ENCODE data around the gene RFX5.
"Not testable (repeated sequence)": the region's sequence is repeated elsewhere in the genome, so short reads cannot be mapped to it uniquely, and the experiment has no call there.

RFX5 gene

GRCh38 chr1:151362308-151363155, 15.5 kb upstream of the RFX5 start:
- no peak for DNase-seq (ENCODE audit: low spot score)

- no peak for DNase-seq (ENCODE audit: low spot score)
Measured at GRCh38 chr1:151361883-151362282, 14.8 kb upstream of the RFX5 start.

DNA sequence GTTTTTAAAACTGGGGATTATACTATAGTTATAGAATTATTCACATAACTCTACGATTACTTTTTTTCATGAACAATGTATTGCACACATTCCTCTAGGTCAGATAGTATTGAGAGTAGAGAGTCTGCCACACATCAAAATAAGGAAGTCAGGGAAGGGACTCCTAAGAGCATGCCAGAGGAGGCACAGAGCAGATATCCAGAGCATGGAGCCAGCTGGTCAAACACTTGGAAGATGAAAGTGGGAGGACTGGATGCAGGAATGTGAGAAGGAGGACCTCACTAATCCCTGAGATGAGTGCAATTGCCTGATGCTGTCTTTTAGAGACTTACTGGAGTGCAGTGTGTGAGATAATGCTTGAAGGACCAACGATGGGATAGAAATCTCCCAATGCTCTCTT, 9.6 kb upstream of the RFX5 start:
- no peak for DNase-seq (ENCODE audit: low spot score)

DNA sequence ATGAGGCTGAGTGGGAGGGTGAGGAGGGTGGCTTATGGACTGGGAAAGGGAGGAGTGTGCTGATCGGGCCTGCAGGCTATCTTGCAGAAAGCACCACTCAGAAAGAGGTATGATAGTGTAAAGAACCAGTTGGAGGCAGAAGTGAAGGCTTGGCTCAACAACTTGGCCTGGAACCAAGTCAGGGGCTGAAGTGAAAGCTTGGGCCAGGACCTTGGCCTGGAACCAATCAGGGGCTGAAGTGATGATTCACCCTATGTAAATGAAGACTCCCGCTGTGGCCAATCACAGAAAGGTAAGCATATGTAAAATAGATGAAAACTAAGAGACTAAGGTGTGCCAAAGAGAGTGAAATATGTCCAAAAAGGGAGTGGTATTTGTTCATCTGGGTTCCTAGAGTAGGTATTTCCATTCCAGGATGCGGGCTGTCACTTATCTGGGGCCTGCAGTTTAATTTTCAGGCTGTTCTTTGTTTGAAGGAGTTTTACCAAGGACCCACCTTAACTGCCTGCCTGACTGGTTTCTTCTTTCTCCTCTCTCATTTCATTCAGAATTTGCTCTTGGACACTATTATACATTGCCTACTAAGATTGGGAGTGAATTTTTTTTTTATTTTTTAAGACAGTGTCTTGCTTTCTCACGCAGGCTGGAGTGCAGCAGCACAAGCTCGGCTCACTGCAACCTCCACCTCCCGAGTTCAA, 5.1 kb upstream of the RFX5 start:
- DNase-seq (ENCODE audit: low spot score), result no peak

GRCh38 chr1:151350323-151350722, 3.3 kb upstream of the RFX5 start:
- DNase-seq (ENCODE audit: low spot score), result not testable (repeated sequence)

GRCh38 chr1:151347523-151348246, 633 bp upstream of the RFX5 start:
- no peak for DNase-seq (ENCODE audit: low spot score)

DNA sequence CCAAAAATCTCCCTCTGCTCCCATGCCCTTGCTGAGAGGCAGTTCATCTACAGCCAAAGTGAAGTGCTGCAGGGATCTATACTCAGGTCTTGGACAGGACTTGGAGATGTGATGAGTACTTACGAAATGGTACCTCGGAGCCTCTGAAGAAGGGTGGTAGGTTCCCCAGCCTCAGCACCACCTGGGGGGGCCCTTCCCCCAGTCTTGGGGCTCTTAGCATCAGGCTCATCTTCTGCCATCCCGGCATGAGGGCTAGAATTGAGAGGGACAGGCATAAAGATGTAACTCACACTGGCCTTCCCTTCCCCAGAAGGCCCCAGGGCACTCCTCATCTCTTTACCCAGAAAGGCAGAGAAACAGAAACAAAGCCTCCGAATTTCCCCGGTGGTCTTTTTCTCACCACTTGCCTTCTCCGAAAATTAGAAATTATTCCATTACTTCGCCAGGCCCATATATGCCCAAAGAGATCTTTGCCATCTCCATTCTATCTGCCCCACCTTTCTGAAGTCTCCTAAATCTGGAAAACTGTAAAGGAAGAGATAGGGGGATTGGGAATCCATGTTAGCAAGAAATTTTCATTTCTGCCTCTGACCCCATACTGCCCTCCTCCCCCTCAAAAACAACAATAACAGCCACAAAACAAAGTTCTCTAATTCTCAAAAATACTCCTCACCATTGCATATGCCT, 827 bp downstream of the RFX5 start:
- DNase-seq (ENCODE audit: low spot score), result no peak

- DNase-seq (ENCODE audit: low spot score), result no peak
Measured at GRCh38 chr1:151344291-151344690, 2.8 kb downstream of the RFX5 start.

DNA sequence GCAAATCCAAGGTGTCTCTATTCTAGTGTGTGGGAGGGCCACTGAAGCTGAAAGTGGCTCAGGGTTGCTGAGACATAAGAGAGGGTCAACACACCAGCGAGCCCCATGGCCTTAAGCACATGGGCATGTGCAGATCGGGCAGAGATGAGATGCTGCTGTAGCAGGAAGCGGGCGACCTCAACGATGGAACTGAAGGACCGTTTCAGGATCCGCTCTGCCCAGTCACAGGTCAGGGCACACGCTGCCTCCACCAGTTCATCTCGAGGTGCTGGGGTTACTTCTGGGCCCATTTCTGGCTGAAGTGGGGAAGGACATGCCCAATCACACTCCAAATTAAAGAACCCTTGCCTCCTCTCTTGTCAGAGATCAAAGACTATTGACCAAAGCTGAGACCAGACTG, 3.5 kb downstream of the RFX5 start:
- DNase-seq (ENCODE audit: low spot score), result no peak

- no peak for DNase-seq (ENCODE audit: low spot score)
Measured at GRCh38 chr1:151342569-151342968, 4.5 kb downstream of the RFX5 start.

- DNase-seq (ENCODE audit: low spot score), result no peak
Measured at GRCh38 chr1:151342021-151342420, 5.0 kb downstream of the RFX5 start.

- DNase-seq (ENCODE audit: low spot score), result peak; percentile 62
Measured at GRCh38 chr1:151340870-151341754, 5.9 kb downstream of the RFX5 start.

GRCh38 chr1:151336556-151336955, 10.5 kb downstream of the RFX5 start:
- no peak for DNase-seq (ENCODE audit: low spot score)

DNA sequence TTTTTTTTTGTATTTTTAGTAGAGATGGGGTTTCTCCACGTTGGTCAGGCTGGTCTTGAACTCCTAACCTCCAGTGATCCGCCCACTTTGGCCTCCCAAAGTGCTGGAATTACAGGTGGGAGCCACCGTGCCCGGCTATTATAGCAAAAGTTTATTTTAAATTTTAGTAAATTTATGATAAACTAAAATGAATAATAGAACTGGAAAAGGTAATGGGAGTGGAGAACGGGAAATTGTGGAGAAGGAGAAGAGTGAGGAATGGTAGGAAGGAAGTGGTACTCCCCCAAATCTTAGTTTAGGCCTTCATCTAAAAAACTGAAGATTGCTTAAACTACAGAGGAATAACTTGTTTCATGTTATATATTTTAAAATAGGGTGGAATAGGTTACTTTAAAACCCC, 12.2 kb downstream of the RFX5 start:
- DNase-seq (ENCODE audit: low spot score), result no peak

DNA sequence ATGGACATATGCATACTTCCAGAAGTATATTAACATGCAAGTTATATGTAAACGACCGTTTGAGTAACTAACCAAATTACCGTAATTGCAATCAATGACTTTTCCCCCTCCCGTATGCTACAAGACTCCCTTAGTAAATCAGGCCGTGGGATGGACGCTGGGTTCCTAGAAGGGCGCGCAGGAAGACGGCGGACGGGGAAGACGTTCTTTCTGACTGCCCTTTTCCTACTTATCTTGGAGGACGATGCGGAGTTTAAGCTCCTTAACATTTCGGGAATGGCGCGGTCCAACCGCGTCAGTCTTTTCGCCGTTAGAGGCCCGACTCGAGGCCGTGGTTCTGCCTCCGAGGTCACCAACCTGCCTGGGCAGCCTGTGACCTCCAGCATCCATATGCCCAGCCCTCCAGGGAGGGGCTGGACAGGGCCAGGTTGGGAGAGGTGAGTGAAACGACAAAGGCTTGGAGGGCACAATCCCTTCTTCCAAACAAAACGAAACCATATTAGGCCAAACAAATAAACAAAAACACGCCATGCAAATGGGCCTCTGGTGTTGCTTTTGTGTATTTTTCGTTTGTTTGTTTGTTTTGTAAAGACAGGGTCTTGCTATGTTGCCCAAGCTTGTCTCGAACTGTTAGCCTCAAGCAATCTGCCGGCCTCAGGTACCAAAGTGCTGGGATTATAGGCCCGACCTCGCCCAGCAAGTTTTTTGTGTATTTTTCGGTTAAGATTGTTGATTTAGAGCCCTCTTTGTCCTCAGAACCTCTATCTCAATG, 19.0 kb downstream of the RFX5 start:
- no peak for DNase-seq (ENCODE audit: low spot score)

GRCh38 chr1:151327223-151327902, 19.7 kb downstream of the RFX5 start, which contains the start of gene PI4KB:
Gene PI4KB, minus strand, starts transcription at chr1:151327416. Its CDS starts 10,935 bp downstream, at chr1:151316481.
- peak; percentile 97 for DNase-seq (ENCODE audit: low spot score)

DNA sequence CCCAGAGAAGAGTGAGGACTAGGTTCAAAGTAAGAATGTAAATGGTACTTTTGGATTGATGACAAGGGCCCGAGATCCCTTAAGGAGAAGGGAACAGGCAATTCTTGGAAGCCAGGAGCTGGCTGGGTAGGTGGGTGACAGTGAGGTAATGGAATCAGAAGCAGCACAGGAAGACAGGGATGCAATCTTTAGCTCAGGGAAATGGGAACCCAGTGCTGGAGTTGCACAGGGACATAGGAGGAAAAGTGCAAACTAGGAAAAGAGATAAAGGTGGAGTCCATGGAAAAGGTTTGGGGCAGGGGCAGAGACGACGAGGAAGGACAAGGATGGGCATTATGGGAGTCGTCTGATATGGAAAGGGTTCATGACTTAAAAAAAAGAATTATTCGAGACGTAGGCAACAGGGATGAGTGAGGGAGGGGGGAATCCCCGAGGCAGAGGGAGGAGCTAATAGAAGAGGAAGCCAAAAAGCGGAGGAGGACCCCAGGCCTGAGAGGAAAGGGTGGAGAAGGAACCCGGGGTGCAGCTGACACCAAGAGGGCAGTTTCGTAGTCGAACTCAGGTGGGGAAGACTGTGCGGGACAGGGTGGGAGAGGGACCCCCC, 20.3 kb downstream of the RFX5 start:
- peak; percentile 82 for DNase-seq (ENCODE audit: low spot score)

GRCh38 chr1:151325646-151326429, 21.2 kb downstream of the RFX5 start:
- no peak for DNase-seq (ENCODE audit: low spot score)
